ENCODE data around the gene ITPR2.

Gene ITPR2

DNA sequence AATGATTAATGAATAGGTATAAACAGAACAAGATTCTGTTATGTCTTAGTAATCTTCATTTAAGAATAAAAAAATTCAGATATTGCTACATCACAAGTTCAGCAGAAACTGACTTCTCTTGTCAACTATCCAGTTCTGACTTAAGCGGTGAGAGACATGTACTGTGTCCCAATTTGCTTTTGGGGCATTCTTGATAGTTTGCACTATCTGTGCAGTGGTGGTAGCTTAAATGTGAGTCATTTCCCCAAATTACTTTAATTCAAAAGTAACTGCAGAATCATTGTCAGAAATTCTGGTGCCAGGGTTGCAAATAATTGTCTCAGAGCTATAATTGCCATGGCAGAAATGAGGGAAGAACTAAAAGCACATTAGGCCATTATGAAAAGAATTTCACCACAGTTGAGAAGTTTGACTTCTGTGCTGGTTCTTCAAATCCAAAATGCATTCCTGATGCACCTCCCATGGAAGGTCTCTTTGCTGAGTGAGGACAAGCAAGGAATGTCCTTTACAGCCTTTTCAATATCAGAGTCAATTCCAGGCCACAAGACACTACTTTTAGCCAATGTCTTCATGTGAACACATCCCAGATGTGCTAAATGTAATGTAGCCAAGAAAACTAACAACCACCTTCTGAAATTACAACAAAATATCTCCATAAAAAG is 332.9 kb downstream of the ITPR2 start:
- no peak for DNase-seq

DNA sequence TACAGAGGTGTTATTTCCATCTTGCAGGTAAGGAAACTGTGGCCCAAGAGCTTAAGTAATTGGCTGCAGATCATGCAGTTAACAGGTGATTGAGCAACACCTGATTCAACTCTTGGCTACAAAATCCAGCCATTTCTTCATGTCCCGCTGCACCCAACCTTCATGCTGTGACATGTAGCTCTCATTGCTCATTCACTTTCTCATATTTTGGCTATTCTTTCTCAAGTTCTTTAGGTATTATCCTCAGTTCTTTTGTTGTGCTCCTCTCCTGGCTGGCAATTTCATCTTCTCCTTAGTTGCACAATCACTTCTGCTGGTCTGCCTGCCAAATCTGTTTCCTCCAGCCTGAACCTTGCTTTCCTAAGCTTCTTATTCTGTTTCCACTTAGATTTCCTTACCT is 336.8 kb downstream of the ITPR2 start:
- DNase-seq: no peak

DNA sequence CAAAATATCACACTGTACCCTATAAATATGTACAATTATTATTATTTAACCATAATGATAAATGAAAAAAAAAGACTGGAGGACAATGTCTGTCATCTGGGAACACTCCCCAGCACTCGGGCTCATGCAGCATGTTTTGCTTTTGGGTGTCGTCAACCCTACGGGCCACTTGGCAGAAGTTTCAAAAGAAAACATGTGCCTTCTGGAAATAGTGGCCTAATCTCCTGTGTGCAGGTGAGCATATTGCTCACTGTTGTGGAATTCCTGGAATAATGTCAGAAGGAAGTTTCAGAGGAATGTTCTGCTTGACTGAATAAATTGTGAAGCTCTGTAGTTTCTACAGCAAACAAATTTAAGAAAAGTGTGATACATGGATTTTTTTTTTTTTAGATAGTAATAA is 339.3 kb downstream of the ITPR2 start:
- DNase-seq: no peak

DNA sequence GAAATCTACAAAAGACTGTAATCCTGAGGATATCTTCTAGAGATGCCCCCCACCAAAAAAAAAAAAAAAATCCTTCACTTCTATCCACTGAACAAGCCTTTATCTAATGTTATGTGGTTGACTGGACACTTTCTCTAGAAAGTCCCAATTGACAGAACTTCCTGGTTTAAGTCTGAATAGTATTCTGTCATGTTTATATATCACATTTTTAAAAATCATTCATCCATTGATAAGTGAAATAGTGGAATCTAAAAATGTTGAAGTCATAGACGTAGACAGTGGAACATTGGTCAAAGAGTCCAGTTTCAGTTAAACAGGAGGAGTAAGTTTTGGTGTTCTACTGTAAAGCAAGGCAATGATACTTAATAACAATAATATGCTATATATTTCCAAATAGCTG is 340.6 kb downstream of the ITPR2 start:
- no peak for DNase-seq

GRCh38 chr12:26489908-26490307 is 343.1 kb downstream of the ITPR2 start:
- no peak for DNase-seq

DNA sequence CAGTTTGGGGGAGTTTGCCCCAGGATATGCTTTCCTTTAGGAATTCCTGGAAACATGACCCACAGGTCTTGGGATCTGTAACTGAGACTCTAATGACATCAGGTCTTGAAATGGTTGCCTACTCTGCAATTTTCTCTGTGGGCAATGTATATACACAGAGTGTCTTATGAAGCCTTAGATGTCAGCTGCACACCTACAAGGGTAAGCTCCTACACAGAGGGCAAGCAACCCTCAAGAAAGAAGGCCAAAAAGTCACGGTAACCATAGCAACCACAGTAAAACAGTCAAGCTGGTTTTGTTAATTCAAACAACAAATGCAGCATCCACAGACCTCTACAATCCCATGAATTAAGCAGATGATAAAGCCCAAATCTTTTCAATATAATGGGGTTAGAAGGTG is 344.6 kb downstream of the ITPR2 start:
- no peak for DNase-seq

GRCh38 chr12:26473291-26473690 is 359.7 kb downstream of the ITPR2 start:
- no peak for DNase-seq

- DNase-seq: no peak
These were observed 361.4 kb downstream of the ITPR2 start for GRCh38 chr12:26471560-26471959.

- no peak for DNase-seq
These were observed 363.4 kb downstream of the ITPR2 start for GRCh38 chr12:26469421-26470180.

- DNase-seq: no peak
These were observed 365.6 kb downstream of the ITPR2 start for GRCh38 chr12:26467351-26467750.

- no peak for DNase-seq
These were observed 366.3 kb downstream of the ITPR2 start for GRCh38 chr12:26466726-26467125.

- no peak for DNase-seq
These were observed 367.4 kb downstream of the ITPR2 start for GRCh38 chr12:26465419-26466097.

DNA sequence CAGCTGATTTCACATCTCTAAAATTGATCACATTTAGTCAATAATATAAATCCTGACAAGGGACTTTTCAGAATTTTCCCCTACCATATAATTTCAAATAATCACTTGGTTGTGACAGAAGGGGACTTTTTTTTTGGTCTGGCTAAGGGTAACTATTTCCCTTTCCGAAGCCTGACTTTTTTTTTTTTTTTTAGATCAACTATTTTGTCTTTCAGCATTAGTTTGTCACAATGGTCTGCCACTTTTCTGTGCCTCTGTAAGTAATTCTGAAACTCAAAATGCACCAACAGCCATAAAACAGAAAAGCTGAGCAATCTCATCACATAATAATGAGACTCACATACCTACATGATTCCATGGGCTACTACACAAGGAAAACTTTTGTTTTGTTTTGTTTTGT is 371.2 kb downstream of the ITPR2 start:
- DNase-seq: no peak

GRCh38 chr12:26460361-26460760 is 372.6 kb downstream of the ITPR2 start:
- DNase-seq: no peak

DNA sequence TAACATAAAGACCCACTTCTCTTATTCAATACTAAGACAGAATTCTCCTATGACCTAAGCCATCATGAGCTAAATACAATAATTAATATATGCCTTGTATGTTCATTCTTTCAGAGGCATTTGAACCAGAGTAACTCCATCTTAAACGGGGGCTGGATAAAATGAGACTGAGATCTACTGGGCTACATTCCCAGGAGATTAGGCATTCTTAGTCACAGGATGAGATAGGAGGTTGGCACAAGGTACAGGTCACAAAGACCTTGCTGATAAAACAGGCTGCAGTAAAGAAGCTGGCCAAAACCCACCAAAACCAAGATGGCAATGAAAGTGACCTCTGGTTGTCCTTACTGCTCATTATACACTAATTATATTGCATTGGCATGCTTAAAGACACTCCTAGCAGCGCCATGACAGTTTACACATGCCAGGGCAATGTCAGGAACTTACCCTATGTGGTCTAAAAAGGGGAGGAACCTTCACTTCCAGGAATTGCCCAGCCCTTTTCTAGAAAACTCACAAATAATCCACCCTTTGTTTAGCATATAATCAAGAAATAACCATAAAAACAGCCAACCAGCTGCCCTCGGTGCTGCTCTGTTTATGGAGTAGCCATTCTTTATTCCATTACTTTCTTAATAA is 376.9 kb downstream of the ITPR2 start:
- DNase-seq: no peak

GRCh38 chr12:26453246-26453645 is 379.7 kb downstream of the ITPR2 start:
- DNase-seq: no peak

- no peak for DNase-seq
These were observed 380.5 kb downstream of the ITPR2 start for GRCh38 chr12:26452511-26452910.

DNA sequence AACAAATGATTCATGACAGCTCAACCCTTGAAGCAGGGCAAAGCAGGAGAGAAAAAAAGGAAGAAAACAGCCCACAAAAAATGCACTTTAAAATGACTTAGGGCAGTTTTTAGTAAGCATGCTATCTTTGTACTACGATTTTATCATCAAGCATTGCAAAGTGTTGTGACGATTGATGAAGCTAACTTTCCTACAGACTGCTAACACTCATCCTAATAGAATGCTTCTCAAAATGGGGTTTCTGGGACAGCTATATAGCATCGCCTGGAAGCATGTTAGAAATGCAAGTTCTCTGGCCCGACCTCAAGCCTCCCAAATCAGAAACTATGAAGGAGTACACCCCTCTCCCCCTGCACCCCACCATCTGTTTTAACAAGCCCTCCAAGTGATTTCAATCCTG is 381.2 kb downstream of the ITPR2 start:
- no peak for DNase-seq

GRCh38 chr12:26445909-26446308 is 387.1 kb downstream of the ITPR2 start:
- no peak for DNase-seq

GRCh38 chr12:26443309-26443708 is 389.7 kb downstream of the ITPR2 start:
- no peak for DNase-seq

- no peak for DNase-seq
These were observed 391.6 kb downstream of the ITPR2 start for GRCh38 chr12:26441434-26441833.

DNA sequence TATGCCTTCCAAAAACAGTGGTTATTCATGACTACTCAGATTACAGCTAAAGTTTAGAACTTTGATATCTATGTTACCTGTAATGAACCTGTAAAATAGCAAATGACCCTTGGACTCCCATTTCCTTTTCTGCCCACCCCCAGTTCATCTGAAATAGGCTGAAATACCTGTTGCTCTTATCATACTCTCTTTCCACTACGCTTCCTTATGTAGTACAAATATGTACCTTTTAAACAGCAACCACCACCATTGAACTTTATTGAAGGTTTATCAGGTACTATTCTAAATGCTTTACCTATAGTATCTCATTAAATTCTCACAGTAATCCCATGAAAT is 398.0 kb downstream of the ITPR2 start:
- DNase-seq: no peak

- peak; percentile 83 for DNase-seq
These were observed 398.5 kb downstream of the ITPR2 start for GRCh38 chr12:26434299-26435068.
